NCI-H2081 (cell line): ENCODE measurements around the gene PTAFR.

Experiments
- DNase-seq, 2 experiments: peaks; one replicate each; lab custom pipeline; 2025; lab: John Stamatoyannopoulos, UW

Gene PTAFR

GRCh38 chr1:28175955-28176485, 470 bp downstream of the PTAFR start:
- no peak for DNase-seq

GRCh38 chr1:28173980-28174297, 2.6 kb downstream of the PTAFR start:
- DNase-seq: no peak

- no peak for DNase-seq
Observed at GRCh38 chr1:28173151-28173979, 3.1 kb downstream of the PTAFR start.

- no peak for DNase-seq
Observed at GRCh38 chr1:28172713-28173150, 3.8 kb downstream of the PTAFR start.

GRCh38 chr1:28171246-28171645, 5.2 kb downstream of the PTAFR start:
- no peak for DNase-seq

GRCh38 chr1:28170001-28170596, 6.4 kb downstream of the PTAFR start:
- no peak for DNase-seq

GRCh38 chr1:28163496-28164161, 12.9 kb downstream of the PTAFR start:
- DNase-seq: no peak

- peak in 1 of 2 experiments; percentile 3 for DNase-seq
Observed at GRCh38 chr1:28162151-28162550, 14.3 kb downstream of the PTAFR start.

GRCh38 chr1:28161751-28162150, 14.7 kb downstream of the PTAFR start:
- no peak for DNase-seq

- DNase-seq: no peak
Observed at GRCh38 chr1:28160782-28161266, 15.7 kb downstream of the PTAFR start.

- no peak for DNase-seq
Observed at GRCh38 chr1:28159680-28160079, 16.8 kb downstream of the PTAFR start.

GRCh38 chr1:28159243-28159642, 17.2 kb downstream of the PTAFR start:
- DNase-seq: no peak

- DNase-seq: no peak
Observed at GRCh38 chr1:28157894-28158293, 18.6 kb downstream of the PTAFR start.

- no peak for DNase-seq
Observed at GRCh38 chr1:28156821-28157220, 19.7 kb downstream of the PTAFR start.

GRCh38 chr1:28155628-28156027, 20.9 kb downstream of the PTAFR start:
- no peak for DNase-seq

GRCh38 chr1:28154078-28154594, 22.4 kb downstream of the PTAFR start:
- DNase-seq: no peak

- no peak for DNase-seq
Observed at GRCh38 chr1:28150125-28150780, 26.2 kb downstream of the PTAFR start.

- no peak for DNase-seq
Observed at GRCh38 chr1:28148880-28149195, 27.7 kb downstream of the PTAFR start.

- DNase-seq: no peak
Observed at GRCh38 chr1:28147264-28148094, 29.0 kb downstream of the PTAFR start.

GRCh38 chr1:28145728-28146127, 30.8 kb downstream of the PTAFR start:
- DNase-seq: no peak
